ENCODE data around the gene ERC2. TPM values are rescaled to one million over a fixed set of nuclear protein-coding genes. Genes with fewer than 3 reads are reported as not detected.

ERC2 gene
- total RNA-seq, 3 donors from 2014 or later (not counting 1 experiment from before 2014, with no cell fraction given) = not detected

GRCh38 chr3:56132762-56133161 lies 335.5 kb downstream of the ERC2 start:
- 78% methylated on average over 2 of the region's 3 CpGs for WGBS (ENCODE audit: insufficient coverage)
- TF ChIP-seq, protein P1, sequence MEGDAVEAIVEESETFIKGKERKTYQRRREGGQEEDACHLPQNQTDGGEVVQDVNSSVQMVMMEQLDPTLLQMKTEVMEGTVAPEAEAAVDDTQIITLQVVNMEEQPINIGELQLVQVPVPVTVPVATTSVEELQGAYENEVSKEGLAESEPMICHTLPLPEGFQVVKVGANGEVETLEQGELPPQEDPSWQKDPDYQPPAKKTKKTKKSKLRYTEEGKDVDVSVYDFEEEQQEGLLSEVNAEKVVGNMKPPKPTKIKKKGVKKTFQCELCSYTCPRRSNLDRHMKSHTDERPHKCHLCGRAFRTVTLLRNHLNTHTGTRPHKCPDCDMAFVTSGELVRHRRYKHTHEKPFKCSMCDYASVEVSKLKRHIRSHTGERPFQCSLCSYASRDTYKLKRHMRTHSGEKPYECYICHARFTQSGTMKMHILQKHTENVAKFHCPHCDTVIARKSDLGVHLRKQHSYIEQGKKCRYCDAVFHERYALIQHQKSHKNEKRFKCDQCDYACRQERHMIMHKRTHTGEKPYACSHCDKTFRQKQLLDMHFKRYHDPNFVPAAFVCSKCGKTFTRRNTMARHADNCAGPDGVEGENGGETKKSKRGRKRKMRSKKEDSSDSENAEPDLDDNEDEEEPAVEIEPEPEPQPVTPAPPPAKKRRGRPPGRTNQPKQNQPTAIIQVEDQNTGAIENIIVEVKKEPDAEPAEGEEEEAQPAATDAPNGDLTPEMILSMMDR (IDR thresholded peaks at IDR 0.05) = no peak
- H3K27me3 Mint-ChIP-seq (ENCODE audit: low read depth in 2 of 2) = peaks cover 0 to 10% of the 10 kb centered on the region in 2 donors
- H3K9me3 Mint-ChIP-seq = no peaks in the 10 kb centered on the region
- intact Hi-C loops (cut with micrococcal nuclease) = no loop called here
- H3K27ac ChIP-seq (ENCODE audit: low read length) = no peak overlapping the region
- DNase-seq (no peak), ATAC-seq (no peak)
- H3K4me1 ChIP-seq (ENCODE audit: control insufficient read depth, insufficient read depth, low read length) = no peaks in the 10 kb centered on the region
- no peak overlapping the region for H3K4me3 ChIP-seq (ENCODE audit: low read length)
- H3K27ac Mint-ChIP-seq = no peak overlapping the region
- no peaks in the 10 kb centered on the region for H3K9me3 ChIP-seq (ENCODE audit: control insufficient read depth, insufficient read depth, low read length)
- H3K27me3 ChIP-seq (ENCODE audit: control insufficient read depth, insufficient read depth, low read length) = no peaks in the 10 kb centered on the region
- no peaks in the 10 kb centered on the region for H3K4me1 Mint-ChIP-seq
- no peaks in the 10 kb centered on the region for H3K36me3 Mint-ChIP-seq
- no peaks in the 10 kb centered on the region for H3K36me3 ChIP-seq (ENCODE audit: control insufficient read depth, insufficient read depth, low read length)
- H3K4me3 Mint-ChIP-seq = no peak overlapping the region

- Mint-ChIP-seq H3K4me1 (no peaks in the 10 kb centered on the region), H3K27ac (no peak overlapping the region), H3K36me3 (no peaks in the 10 kb centered on the region), H3K9me3 (peaks cover 0 to under 1% of the 10 kb centered on the region in 2 donors), H3K27me3 (ENCODE audit: low read depth in 2 of 2) (peaks cover 0 to 10% of the 10 kb centered on the region in 2 donors), H3K4me3 (no peak overlapping the region)
- Histone ChIP-seq H3K36me3 (ENCODE audit: control insufficient read depth, insufficient read depth, low read length) (no peaks in the 10 kb centered on the region), H3K9me3 (ENCODE audit: control insufficient read depth, insufficient read depth, low read length) (no peaks in the 10 kb centered on the region), H3K27me3 (ENCODE audit: control insufficient read depth, insufficient read depth, low read length) (no peaks in the 10 kb centered on the region), H3K4me1 (ENCODE audit: control insufficient read depth, insufficient read depth, low read length) (no peaks in the 10 kb centered on the region), H3K27ac (ENCODE audit: low read length) (no peak overlapping the region), H3K4me3 (ENCODE audit: low read length) (no peak overlapping the region)
- ATAC-seq (no peak), DNase-seq (no peak)
- WGBS (ENCODE audit: insufficient coverage) = 79% methylated on average over 2 of the region's 3 CpGs
- TF ChIP-seq, protein P1 (IDR thresholded peaks at IDR 0.05) = no peak
- intact Hi-C loops (cut with micrococcal nuclease) = no loop called here
Measured at GRCh38 chr3:56131974-56132590, 336.2 kb downstream of the ERC2 start.

DNA sequence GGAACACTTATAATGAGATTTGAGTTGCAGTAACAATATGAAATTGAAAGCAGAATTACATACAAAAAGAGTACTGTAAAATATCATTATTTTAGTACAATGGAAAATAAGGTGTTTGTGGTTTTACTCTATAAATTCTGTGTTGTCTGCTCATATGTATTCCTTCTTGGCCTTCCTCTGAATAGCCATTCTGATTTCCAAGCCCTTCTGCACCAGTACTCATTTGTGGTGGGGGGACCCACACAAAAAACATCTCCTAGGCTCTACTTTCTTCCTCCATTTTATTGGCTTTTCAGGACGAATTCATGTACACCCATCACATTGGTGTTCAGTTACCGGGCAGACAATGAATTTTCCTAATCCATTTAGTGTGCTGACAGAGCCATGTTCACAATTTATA lies 338.2 kb downstream of the ERC2 start:
- Mint-ChIP-seq H3K4me1 (no peaks in the 10 kb centered on the region), H3K4me3 (no peak overlapping the region), H3K36me3 (no peaks in the 10 kb centered on the region), H3K27me3 (ENCODE audit: low read depth in 2 of 2) (peaks cover 0 to 10% of the 10 kb centered on the region in 2 donors), H3K9me3 (peaks cover 0 to 5% of the 10 kb centered on the region in 2 donors), H3K27ac (no peak overlapping the region)
- ATAC-seq (no peak), DNase-seq (no peak)
- H3K9me3 ChIP-seq (ENCODE audit: control insufficient read depth, insufficient read depth, low read length) = no peaks in the 10 kb centered on the region
- H3K4me1 ChIP-seq (ENCODE audit: control insufficient read depth, insufficient read depth, low read length) = no peaks in the 10 kb centered on the region
- TF ChIP-seq, protein P1 (IDR thresholded peaks at IDR 0.05) = no peak
- no peak overlapping the region for H3K27ac ChIP-seq (ENCODE audit: low read length)
- no peak overlapping the region for H3K4me3 ChIP-seq (ENCODE audit: low read length)
- intact Hi-C loops (cut with micrococcal nuclease) = no loop called here
- 76% methylated on average over 2 of the region's 2 CpGs for WGBS (ENCODE audit: insufficient coverage)
- H3K27me3 ChIP-seq (ENCODE audit: control insufficient read depth, insufficient read depth, low read length) = no peaks in the 10 kb centered on the region
- no peaks in the 10 kb centered on the region for H3K36me3 ChIP-seq (ENCODE audit: control insufficient read depth, insufficient read depth, low read length)

DNA sequence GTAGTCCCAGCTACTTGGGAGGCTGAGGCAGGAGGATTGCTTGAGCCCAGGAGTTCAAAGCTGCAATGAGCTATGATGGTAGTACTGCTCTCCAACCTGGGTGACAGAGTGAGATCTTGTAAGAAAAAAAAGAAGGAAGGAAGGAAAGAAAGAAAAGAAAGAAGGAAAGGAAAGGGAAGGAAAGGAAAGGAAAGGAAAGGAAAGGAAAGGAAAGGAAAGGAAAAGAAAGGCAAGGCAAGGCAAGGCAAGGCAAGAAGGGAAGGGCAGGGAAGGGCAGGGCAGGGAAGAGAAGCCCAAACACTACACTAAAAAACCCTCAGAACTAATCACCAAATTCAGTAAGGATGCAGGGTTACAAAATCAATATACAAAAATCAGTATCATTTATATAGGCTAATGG lies 341.6 kb downstream of the ERC2 start:
- intact Hi-C loops (cut with micrococcal nuclease) = no loop called here
- no peak overlapping the region for H3K4me3 ChIP-seq (ENCODE audit: low read length)
- no peaks in the 10 kb centered on the region for H3K9me3 ChIP-seq (ENCODE audit: control insufficient read depth, insufficient read depth, low read length)
- TF ChIP-seq, protein P1 (IDR thresholded peaks at IDR 0.05) = no peak
- Mint-ChIP-seq H3K36me3 (no peaks in the 10 kb centered on the region), H3K27ac (no peak overlapping the region), H3K4me3 (no peak overlapping the region), H3K4me1 (no peaks in the 10 kb centered on the region), H3K9me3 (peaks cover 0 to 8% of the 10 kb centered on the region in 2 donors), H3K27me3 (ENCODE audit: low read depth in 2 of 2) (peaks cover 0 to 10% of the 10 kb centered on the region in 2 donors)
- no peak for DNase-seq
- H3K27ac ChIP-seq (ENCODE audit: low read length) = no peak overlapping the region
- ATAC-seq = no peak
- no peaks in the 10 kb centered on the region for H3K36me3 ChIP-seq (ENCODE audit: control insufficient read depth, insufficient read depth, low read length)
- H3K27me3 ChIP-seq (ENCODE audit: control insufficient read depth, insufficient read depth, low read length) = no peaks in the 10 kb centered on the region
- H3K4me1 ChIP-seq (ENCODE audit: control insufficient read depth, insufficient read depth, low read length) = no peaks in the 10 kb centered on the region

Data from natural killer cell (primary cell).